Central memory CD4-positive, alpha-beta T cell (primary cell): ENCODE results near the gene KAT5.
"Not testable (repeated sequence)": the region's sequence is repeated elsewhere in the genome, so short reads cannot be mapped to it uniquely, and the experiment has no call there.

Source experiments
- DNase-seq: peaks from one replicate; pipeline ENCODE4 v3.0.0; 2022

Gene KAT5

DNA sequence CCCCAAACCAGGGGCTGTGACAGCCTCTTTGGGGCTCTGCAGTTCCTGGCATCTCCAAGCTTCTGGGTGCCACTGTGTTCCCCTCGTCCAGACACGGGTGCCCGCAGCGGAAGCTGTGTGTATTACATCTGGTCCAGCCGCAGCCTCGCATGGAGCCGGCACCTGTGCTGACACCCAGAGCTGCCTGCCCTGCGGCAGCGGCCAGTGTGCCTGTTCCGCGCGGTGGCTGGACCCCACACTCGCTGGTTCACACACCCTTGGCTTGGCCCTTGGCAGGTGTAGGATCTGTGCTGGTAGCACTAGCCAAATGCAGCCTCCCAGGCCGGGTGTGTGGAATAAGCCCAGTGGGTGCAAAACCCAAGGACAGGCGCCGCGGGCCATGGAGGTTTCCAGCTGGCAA lies 33.0 kb downstream of the KAT5 start:
- DNase-seq = no peak

DNA sequence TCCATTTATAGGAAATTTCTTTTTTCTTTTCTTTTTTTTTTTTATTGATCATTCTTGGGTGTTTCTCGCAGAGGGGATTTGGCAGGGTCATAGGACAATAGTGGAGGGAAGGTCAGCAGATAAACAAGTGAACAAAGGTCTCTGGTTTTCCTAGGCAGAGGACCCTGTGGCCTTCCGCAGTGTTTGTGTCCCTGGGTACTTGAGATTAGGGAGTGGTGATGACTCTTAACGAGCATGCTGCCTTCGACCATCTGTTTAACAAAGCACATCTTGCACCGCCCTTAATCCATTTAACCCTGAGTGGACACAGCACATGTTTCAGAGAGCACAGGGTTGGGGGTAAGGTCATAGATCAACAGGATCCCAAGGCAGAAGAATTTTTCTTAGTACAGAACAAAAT lies 50.1 kb downstream of the KAT5 start:
- DNase-seq = not testable (repeated sequence)

DNA sequence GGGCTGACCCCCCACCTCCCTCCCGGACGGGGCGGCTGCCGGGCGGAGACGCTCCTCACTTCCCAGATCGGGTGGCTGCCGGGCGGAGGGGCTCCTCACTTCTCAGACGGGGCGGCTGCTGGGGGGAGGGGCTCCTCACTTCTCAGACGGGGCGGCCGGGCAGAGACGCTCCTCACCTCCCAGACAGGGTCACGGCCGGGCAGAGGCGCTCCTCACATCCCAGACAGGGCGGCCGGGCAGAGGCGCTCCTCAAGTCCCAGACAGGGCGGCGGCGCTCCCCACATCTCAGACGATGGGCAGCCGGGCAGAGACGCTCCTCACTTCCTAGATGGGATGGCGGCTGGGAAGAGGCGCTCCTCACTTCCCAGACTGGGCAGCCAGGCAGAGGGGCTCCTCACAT lies 50.8 kb downstream of the KAT5 start:
- not testable (repeated sequence) for DNase-seq

DNA sequence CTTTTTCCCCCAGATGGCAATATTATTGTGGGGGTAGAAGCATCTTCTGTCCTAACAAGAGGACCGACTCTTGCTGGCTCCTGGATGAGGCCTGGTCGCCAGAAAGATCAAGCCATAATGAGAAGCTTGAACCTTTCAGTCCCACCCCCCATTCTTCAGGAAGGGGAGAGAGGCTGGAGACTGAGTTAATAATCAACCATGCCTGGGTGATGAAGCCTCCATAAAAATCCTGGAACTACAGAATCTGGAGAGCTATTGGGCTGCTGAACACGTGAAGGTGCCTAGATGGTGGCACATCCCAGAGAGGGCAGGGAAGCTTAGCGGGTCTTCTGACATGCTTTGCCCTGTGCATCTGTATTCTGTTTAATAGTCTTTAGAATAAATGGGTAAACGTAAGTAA lies 52.4 kb downstream of the KAT5 start:
- DNase-seq = no peak

DNA sequence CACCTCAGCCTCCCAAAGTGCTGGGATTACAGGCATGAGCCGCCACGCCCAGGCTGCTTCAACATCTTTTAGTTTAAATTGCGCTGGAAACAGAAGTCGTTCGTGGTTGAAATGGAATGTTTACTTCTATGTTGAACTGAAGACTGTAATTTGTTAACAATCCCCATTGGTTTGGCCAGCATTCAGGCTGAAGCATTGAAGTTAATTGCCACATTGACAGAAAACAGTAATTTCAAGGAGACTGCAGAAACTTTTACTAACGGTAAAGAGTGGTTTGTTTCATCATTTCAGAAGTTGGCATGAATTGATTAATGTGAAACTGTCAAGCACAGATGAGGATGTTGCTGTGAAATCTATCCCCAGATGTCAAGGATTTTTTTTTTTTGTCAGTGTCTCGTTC lies 54.5 kb downstream of the KAT5 start:
- no peak for DNase-seq

DNA sequence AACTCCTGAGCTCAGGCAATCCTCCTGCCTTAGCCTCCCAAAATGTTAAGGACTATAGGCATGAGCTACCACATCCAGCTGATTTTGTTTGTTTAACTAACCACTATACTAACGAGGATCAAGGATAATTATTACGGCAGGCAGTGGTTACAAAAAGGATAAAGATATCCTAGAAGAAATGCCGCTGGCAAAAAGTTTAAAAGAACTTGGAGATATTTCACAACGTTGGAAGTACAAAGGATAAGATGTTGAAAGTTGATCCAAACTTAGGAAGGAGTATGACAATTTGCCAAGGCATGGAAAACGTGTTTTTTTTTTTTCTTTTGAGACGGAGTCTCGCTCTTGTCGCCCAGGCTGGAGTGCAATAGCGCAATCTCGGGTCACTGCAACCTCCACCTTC lies 55.4 kb downstream of the KAT5 start:
- no peak for DNase-seq

DNA sequence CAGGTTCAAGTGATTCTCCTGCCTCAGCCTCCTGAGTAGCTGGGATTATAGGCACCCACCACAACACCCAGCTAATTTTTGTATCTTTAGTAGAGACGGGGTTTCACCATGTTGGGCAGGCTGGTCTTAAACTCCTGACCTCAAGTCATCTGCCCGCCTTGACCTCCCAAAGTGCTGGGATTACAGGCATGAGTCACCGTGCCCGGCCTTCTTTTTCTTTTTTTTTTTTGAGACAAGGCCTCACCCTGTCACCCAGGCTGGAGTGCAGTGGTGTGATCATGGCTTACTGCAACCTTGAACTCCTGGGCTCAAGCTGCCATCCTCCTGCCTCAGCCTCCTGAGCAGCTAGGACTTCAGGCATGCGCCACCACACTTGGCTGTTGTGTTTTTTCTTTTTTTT lies 55.8 kb downstream of the KAT5 start:
- DNase-seq = not testable (repeated sequence)
